ENCODE results near the gene FAM25A. TPM values are rescaled to one million over a fixed set of nuclear protein-coding genes. Genes with fewer than 3 reads are reported as not detected.
"Not testable (repeated sequence)": the region's sequence is repeated elsewhere in the genome, so short reads cannot be mapped to it uniquely, and the experiment has no call there.

The FAM25A gene
- total and polyA plus RNA-seq, 5 donors = not detected

GRCh38 chr10:87038286-87038717, 18.2 kb downstream of the FAM25A start:
- no peaks in the 10 kb centered on the region for H3K4me1 ChIP-seq (ENCODE audit: control insufficient read depth, insufficient read depth, low read length)
- H3K4me3 ChIP-seq (ENCODE audit: low read length) = no peak overlapping the region
- ATAC-seq (peak; percentile 34 to 61), DNase-seq (no peak)
- intact Hi-C loops (cut with DNase I) = no loop called here
- H3K9me3 ChIP-seq (ENCODE audit: control insufficient read depth, low read length) = no peaks in the 10 kb centered on the region
- H3K27ac ChIP-seq (ENCODE audit: low read length) = no peak overlapping the region
- H3K27me3 ChIP-seq (ENCODE audit: control insufficient read depth, insufficient read depth) = no peaks in the 10 kb centered on the region
- WGBS = 90% methylated on average over 3 of the region's 3 CpGs

DNA sequence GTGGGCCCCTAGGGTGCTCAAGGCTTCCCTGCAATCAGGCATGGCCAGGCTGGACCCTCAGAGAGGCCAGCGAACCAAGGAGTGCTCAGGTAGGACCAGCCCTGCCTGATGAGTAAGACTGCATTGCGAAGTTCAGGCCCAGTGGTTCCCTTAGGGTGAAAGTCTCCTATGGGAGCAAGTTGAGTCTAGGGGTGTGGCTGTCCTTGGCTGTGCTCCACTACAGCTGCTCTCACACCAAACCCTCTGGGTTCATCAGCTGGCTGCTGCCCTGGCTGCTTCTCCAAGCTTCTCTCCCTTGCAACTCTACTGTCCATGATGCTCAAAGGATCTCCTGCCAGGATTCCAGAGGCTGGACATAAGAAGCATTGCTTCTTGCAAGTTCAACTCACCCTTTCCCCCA, 18.7 kb downstream of the FAM25A start:
- Histone ChIP-seq H3K27me3 (ENCODE audit: control insufficient read depth, insufficient read depth) (no peaks in the 10 kb centered on the region), H3K4me1 (ENCODE audit: control insufficient read depth, insufficient read depth, low read length) (no peaks in the 10 kb centered on the region), H3K27ac (ENCODE audit: low read length) (no peak overlapping the region), H3K4me3 (ENCODE audit: low read length) (no peak overlapping the region), H3K9me3 (ENCODE audit: control insufficient read depth, low read length) (no peaks in the 10 kb centered on the region)
- intact Hi-C loops (cut with DNase I) = no loop called here
- 93% methylated on average over 2 of the region's 2 CpGs for WGBS
- ATAC-seq (peak; percentile 36 to 40), DNase-seq (no peak)

- H3K27ac ChIP-seq (ENCODE audit: low read length); DNase-seq; H3K4me1 ChIP-seq (ENCODE audit: control insufficient read depth, insufficient read depth, low read length); H3K9me3 ChIP-seq (ENCODE audit: control insufficient read depth, low read length); H3K27me3 ChIP-seq (ENCODE audit: control insufficient read depth, insufficient read depth); H3K4me3 ChIP-seq (ENCODE audit: low read length); ATAC-seq; intact Hi-C loops (cut with DNase I): not testable (repeated sequence)
- 95% methylated on average over 7 of the region's 7 CpGs for WGBS
Observed at GRCh38 chr10:87043579-87043978, 23.5 kb downstream of the FAM25A start.

GRCh38 chr10:87045434-87045938, 25.4 kb downstream of the FAM25A start:
- no peak for DNase-seq
- intact Hi-C loops (cut with DNase I) = no loop called here
- no peak overlapping the region for H3K4me3 ChIP-seq (ENCODE audit: low read length)
- H3K9me3 ChIP-seq (ENCODE audit: control insufficient read depth, low read length) = no peaks in the 10 kb centered on the region
- H3K27me3 ChIP-seq (ENCODE audit: control insufficient read depth, insufficient read depth) = no peaks in the 10 kb centered on the region
- ATAC-seq = no peak
- 95% methylated on average over 6 of the region's 6 CpGs for WGBS
- no peaks in the 10 kb centered on the region for H3K4me1 ChIP-seq (ENCODE audit: control insufficient read depth, insufficient read depth, low read length)
- H3K27ac ChIP-seq (ENCODE audit: low read length) = no peak overlapping the region

DNA sequence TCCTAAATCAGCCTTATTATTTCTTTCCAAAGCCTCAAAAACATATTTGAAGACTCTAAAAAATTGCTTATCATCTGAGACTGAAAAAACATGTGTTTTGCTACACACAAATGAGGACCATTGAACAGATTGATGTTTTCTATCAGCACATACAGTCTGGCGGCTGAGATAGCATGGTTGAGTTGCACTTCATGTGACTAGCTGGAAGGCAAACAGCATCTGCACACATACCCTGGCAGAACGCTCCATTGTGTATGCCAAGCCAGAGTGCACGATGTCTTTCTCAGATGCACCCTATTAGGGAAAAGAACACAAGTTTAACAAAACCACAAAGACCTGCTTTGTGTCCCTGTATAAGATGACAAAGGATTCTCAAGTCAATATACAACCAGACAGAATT, 33.0 kb downstream of the FAM25A start:
- intact Hi-C loops (cut with DNase I) = no loop called here
- ATAC-seq = peak; percentile 82 to 92
- H3K9me3 ChIP-seq (ENCODE audit: control insufficient read depth, low read length) = no peaks in the 10 kb centered on the region
- H3K4me1 ChIP-seq (ENCODE audit: control insufficient read depth, insufficient read depth, low read length) = peaks cover 2% of the 10 kb centered on the region
- WGBS = 44% methylated on average over 3 of the region's 3 CpGs
- no peak overlapping the region for H3K27ac ChIP-seq (ENCODE audit: low read length)
- no peak overlapping the region for H3K4me3 ChIP-seq (ENCODE audit: low read length)
- DNase-seq = peak; percentile 37 to 83 (median 77)
- no peaks in the 10 kb centered on the region for H3K27me3 ChIP-seq (ENCODE audit: control insufficient read depth, insufficient read depth)

- Histone ChIP-seq H3K9me3 (ENCODE audit: control insufficient read depth, low read length) (no peaks in the 10 kb centered on the region), H3K27ac (ENCODE audit: low read length) (no peak overlapping the region), H3K4me1 (ENCODE audit: control insufficient read depth, insufficient read depth, low read length) (peaks cover 2% of the 10 kb centered on the region), H3K4me3 (ENCODE audit: low read length) (no peak overlapping the region), H3K27me3 (ENCODE audit: control insufficient read depth, insufficient read depth) (no peaks in the 10 kb centered on the region)
- ATAC-seq = peak in 1 of 2 donors; percentile 20
- no peak for DNase-seq
- WGBS = 80% methylated on average over 7 of the region's 7 CpGs
- intact Hi-C loops (cut with DNase I) = no loop called here
Observed at GRCh38 chr10:87053577-87054181, 33.6 kb downstream of the FAM25A start.

- no peak overlapping the region for H3K4me3 ChIP-seq (ENCODE audit: low read length)
- H3K27me3 ChIP-seq (ENCODE audit: control insufficient read depth, insufficient read depth) = no peaks in the 10 kb centered on the region
- ATAC-seq (peak; percentile 51 to 56), DNase-seq (no peak)
- no peaks in the 10 kb centered on the region for H3K9me3 ChIP-seq (ENCODE audit: control insufficient read depth, low read length)
- intact Hi-C loops (cut with DNase I) = no loop called here
- H3K4me1 ChIP-seq (ENCODE audit: control insufficient read depth, insufficient read depth, low read length) = peaks cover 2% of the 10 kb centered on the region
- no peak overlapping the region for H3K27ac ChIP-seq (ENCODE audit: low read length)
- 58% methylated on average over 7 of the region's 7 CpGs for WGBS
Observed at GRCh38 chr10:87054373-87055295, 34.5 kb downstream of the FAM25A start.

- no peaks in the 10 kb centered on the region for H3K27me3 ChIP-seq (ENCODE audit: control insufficient read depth, insufficient read depth)
- peaks cover 2% of the 10 kb centered on the region for H3K4me1 ChIP-seq (ENCODE audit: control insufficient read depth, insufficient read depth, low read length)
- intact Hi-C loops (cut with DNase I) = no loop called here
- no peak overlapping the region for H3K27ac ChIP-seq (ENCODE audit: low read length)
- H3K4me3 ChIP-seq (ENCODE audit: low read length) = no peak overlapping the region
- ATAC-seq (no peak), DNase-seq (no peak)
- 47% methylated on average over 1 of the region's 1 CpG for WGBS
- no peaks in the 10 kb centered on the region for H3K9me3 ChIP-seq (ENCODE audit: control insufficient read depth, low read length)
Observed at GRCh38 chr10:87058171-87058570, 38.1 kb downstream of the FAM25A start.

GRCh38 chr10:87059401-87059800, 39.3 kb downstream of the FAM25A start:
- DNase-seq (no peak), ATAC-seq (no peak)
- Histone ChIP-seq H3K9me3 (ENCODE audit: control insufficient read depth, low read length) (no peaks in the 10 kb centered on the region), H3K27me3 (ENCODE audit: control insufficient read depth, insufficient read depth) (no peaks in the 10 kb centered on the region), H3K4me3 (ENCODE audit: low read length) (no peak overlapping the region), H3K4me1 (ENCODE audit: control insufficient read depth, insufficient read depth, low read length) (peaks cover 2% of the 10 kb centered on the region), H3K27ac (ENCODE audit: low read length) (no peak overlapping the region)
- 95% methylated on average over 1 of the region's 1 CpG for WGBS
- intact Hi-C loops (cut with DNase I) = no loop called here

DNA sequence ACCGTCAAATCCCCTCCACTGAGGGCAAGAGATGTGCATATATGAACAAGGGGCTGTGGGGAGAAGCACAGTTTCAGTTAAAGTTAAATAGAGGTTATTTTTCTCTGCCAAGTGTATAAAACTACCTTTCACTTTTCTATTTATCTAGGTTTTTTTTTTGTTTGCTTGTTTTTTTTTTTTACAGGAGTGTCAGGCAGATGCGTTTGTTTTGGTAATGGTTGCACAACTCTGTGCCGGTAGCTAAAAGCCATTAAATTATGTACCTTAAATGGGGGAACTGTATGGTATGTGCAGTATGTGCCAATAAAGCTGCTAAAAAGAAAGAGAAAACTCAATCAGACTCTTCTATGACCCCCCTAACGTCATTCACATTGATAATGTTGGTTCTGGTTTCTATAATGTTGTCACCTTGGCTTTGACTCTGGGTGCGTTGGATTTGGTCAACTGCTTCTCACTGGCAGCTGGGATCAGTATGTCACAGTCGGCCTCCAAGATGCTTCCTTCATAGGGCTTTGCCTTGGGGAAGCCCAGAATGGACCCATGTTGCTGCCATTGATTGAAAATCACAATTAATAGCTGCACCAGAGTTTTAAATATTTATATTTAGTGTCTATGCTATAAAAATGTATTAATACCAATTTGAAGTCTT, 40.3 kb downstream of the FAM25A start:
- intact Hi-C loops (cut with DNase I) = no loop called here
- Histone ChIP-seq H3K9me3 (ENCODE audit: control insufficient read depth, low read length) (no peaks in the 10 kb centered on the region), H3K4me3 (ENCODE audit: low read length) (no peak overlapping the region), H3K27me3 (ENCODE audit: control insufficient read depth, insufficient read depth) (no peaks in the 10 kb centered on the region), H3K27ac (ENCODE audit: low read length) (no peak overlapping the region), H3K4me1 (ENCODE audit: control insufficient read depth, insufficient read depth, low read length) (peaks cover under 1% of the 10 kb centered on the region)
- DNase-seq (no peak), ATAC-seq (no peak)
- WGBS = 90% methylated on average over 6 of the region's 6 CpGs

DNA sequence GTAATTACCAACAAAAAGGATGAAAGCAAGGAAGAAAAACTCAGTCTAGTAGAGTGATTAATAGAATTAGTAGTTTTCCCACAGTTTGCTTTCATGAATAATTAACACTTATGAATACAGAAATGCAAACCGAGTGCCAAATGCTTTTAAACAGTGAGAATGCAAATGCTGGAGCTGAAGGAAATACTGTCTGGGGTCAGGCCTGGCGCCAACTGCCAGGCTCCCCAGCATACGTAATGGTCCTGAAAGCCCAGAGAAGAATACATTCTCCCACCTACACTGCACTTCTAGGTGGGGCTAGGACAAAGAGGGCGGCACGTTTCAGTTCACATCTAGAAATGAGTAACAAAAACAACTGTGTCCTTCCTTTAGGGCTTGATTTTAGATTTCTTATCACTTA, 44.6 kb downstream of the FAM25A start:
- Histone ChIP-seq H3K27me3 (ENCODE audit: control insufficient read depth, insufficient read depth) (no peaks in the 10 kb centered on the region), H3K27ac (ENCODE audit: low read length) (no peak overlapping the region), H3K4me1 (ENCODE audit: control insufficient read depth, insufficient read depth, low read length) (no peaks in the 10 kb centered on the region), H3K4me3 (ENCODE audit: low read length) (no peak overlapping the region), H3K9me3 (ENCODE audit: control insufficient read depth, low read length) (no peaks in the 10 kb centered on the region)
- DNase-seq (no peak), ATAC-seq (no peak)
- WGBS = 80% methylated on average over 5 of the region's 5 CpGs
- intact Hi-C loops (cut with DNase I) = no loop called here

All from right cardiac atrium (tissue), 5 donors.